Ectodermal cell (in vitro differentiated cells): ENCODE measurements around the gene C1orf198.

Experiments
- H3K27ac ChIP-seq: 2 replicates; pipeline ENCODE4 v1.7.0; 2013; ENCODE audit warnings: mild to moderate bottlenecking, low read depth, low read length; ENCODE audit not compliant: insufficient read depth, poor library complexity, severe bottlenecking
- H3K27me3 ChIP-seq: 2 replicates; pipeline ENCODE4 v1.7.0; 2013; ENCODE audit warnings: mild to moderate bottlenecking, low read length; ENCODE audit not compliant: insufficient read depth, control insufficient read depth, poor library complexity, severe bottlenecking
- H3K36me3 ChIP-seq: one replicate; pipeline ENCODE4 v1.7.0; 2013; ENCODE audit warnings: low read length; ENCODE audit not compliant: control insufficient read depth, insufficient read depth
- H3K4me1 ChIP-seq: one replicate; pipeline ENCODE4 v1.7.0; 2013; ENCODE audit warnings: low read length; ENCODE audit not compliant: control insufficient read depth, insufficient read depth
- H3K4me3 ChIP-seq: 2 replicates; pipeline ENCODE4 v1.7.0; 2013; ENCODE audit warnings: low read depth, low read length, control low read depth; ENCODE audit not compliant: insufficient read depth
- H3K9me3 ChIP-seq: 2 replicates; pipeline ENCODE4 v1.7.0; 2013; ENCODE audit warnings: mild to moderate bottlenecking, low read length, moderate library complexity; ENCODE audit not compliant: control insufficient read depth
- WGBS, 2 experiments: methylation state at CpG; one replicate each; pipeline ENCODE4 v1.1.7; 2013; ENCODE audit warnings: missing lambda C conversion rate in 2 of 2; 5-methylcytosine and 5-hydroxymethylcytosine counted together

C1orf198 gene

DNA sequence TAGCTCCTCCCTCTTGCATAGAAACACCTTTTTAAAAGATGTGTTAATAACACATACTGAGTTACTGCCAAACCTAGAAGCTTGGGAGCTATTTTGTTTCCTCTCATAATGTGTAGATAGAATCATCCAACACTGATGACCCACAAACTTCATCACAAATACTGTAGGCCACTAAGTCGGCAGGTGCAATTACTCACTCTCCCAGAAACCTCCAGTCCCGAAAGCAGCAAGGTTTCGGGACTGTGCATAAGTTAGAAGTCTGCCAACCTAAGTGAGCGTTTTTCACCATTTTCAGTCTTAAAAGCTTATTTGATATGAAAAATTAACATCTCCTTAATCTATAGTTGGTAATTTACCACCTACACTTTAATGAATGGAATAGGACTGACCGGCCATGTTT lies 32.0 kb downstream of the C1orf198 start:
- H3K36me3 ChIP-seq, result peaks cover 11% of the 10 kb centered on the region
- no peaks in the 10 kb centered on the region for H3K27me3 ChIP-seq
- WGBS, 2 experiments, result 94 to 96% methylated on average over 4 of the region's 5 CpGs
- H3K27ac ChIP-seq, result no peak overlapping the region
- H3K9me3 ChIP-seq, result no peaks in the 10 kb centered on the region
- H3K4me3 ChIP-seq, result no peak overlapping the region
- H3K4me1 ChIP-seq, result no peaks in the 10 kb centered on the region

DNA sequence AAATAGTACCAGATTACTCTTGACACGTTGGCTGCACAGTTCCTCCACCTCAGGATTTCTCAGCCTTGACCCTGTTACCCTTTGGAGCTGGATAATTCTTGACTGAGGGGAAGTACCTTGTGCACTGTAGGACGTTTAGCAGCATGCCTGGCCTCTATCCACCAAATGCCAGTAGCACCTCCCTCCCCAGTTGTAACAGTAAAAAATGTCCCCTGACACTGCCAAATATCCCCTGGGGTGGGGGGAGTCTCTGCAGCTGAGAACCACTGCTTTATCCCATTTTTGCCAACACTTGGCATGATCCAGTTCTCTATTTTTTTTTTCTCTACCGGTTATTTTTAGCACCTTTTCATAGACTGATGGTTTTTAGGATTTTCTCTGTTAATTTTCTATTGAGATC lies 34.0 kb downstream of the C1orf198 start:
- Histone ChIP-seq H3K36me3 (peaks cover 6% of the 10 kb centered on the region), H3K4me1 (no peaks in the 10 kb centered on the region), H3K4me3 (no peak overlapping the region), H3K9me3 (no peaks in the 10 kb centered on the region), H3K27ac (no peak overlapping the region), H3K27me3 (no peaks in the 10 kb centered on the region)
- WGBS, 2 experiments, result 86 to 89% methylated on average over 2 to 3 of the region's 3 CpGs

DNA sequence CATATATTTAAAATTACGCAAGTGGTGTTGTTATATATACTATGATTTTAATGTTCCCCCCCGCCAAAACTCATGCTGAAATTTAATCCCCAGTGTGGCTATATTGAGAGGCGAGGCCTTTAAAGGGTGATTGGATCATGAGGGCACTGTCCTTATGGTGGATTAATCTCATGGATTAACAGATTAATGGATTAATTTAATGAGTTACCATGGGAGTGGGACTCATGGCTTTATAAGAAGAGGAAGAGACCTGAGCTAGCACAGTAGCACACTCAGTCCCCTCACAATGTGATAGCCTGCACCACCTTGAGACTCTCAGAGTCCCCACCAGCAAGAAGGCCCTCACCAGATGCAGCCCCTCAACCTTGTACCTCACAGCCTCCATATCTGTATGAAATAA lies 34.8 kb downstream of the C1orf198 start:
- WGBS, 2 experiments, result 94 to 96% methylated on average over 1 to 2 of the region's 3 CpGs
- Histone ChIP-seq H3K27ac (no peak overlapping the region), H3K4me3 (no peak overlapping the region), H3K9me3 (no peaks in the 10 kb centered on the region), H3K4me1 (no peaks in the 10 kb centered on the region), H3K36me3 (peaks cover 2% of the 10 kb centered on the region), H3K27me3 (no peaks in the 10 kb centered on the region)

DNA sequence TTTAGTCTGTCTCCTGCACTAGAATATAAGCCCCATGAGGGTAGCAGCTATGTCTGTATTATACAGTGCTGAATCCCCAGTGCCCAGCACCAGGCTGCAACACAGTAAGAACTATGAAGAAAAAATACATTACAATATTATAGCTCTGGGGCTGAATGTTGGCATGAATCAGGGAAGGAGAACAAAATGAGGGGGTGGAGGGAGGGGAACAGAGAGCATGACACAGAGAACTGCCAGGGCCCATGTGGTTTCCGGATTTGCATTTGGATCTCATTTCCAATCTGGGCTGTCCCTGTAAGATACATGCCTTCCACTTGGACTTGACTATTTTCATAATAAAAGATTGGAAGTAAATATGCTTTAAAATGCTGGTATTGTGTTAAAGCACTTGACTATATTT lies 35.8 kb downstream of the C1orf198 start:
- Histone ChIP-seq H3K27ac (no peak overlapping the region), H3K27me3 (no peaks in the 10 kb centered on the region), H3K9me3 (no peaks in the 10 kb centered on the region), H3K36me3 (no peaks in the 10 kb centered on the region), H3K4me3 (no peak overlapping the region), H3K4me1 (peaks cover 3% of the 10 kb centered on the region)
- WGBS, 2 experiments, result 94 to 100% methylated on average over 1 of the region's 1 CpG

DNA sequence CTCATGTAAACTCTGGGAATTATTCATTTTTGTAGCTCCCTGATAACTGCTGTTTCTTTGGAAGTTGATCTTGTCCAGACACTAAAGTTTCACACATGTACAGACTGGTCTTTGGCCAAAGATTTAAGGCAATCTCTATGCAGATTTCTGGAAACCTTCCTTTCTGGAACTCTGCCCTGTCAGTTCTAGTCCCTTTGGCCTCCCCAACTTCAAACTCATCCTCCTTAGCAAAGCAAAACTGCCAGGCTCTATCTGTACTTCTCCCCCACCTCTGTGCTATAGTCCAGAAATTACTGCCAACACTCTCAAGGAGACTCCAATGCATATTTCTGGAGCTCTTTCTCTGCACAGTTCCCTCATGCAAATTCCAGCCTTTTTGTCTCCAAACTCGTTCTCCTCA lies 36.5 kb downstream of the C1orf198 start:
- Histone ChIP-seq H3K27me3 (no peaks in the 10 kb centered on the region), H3K27ac (no peak overlapping the region), H3K4me3 (no peak overlapping the region), H3K36me3 (no peaks in the 10 kb centered on the region), H3K9me3 (no peaks in the 10 kb centered on the region), H3K4me1 (peaks cover 3% of the 10 kb centered on the region)
- 87 to 88% methylated on average over 1 of the region's 1 CpG for WGBS, 2 experiments

DNA sequence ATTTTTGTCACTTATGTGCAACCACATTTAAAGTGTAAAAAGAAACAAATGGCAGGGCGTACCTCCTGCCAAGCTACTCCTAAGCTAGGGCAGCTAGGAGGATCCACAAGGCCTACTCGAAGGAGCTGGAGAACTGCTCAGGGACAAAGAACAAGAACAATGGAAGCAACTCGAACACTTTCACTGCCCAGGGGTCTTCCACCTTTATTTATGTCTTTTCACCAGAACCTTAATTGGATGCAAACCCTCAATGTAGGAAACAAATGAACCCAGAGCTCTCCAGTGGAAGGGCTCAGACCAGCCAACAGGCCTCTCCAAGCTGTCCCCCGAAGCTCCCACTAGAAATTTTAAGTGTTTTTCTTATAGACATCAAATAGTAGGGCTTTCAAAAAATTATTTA lies 39.9 kb downstream of the C1orf198 start:
- H3K9me3 ChIP-seq, result no peaks in the 10 kb centered on the region
- 68 to 73% methylated on average over 3 to 4 of the region's 4 CpGs for WGBS, 2 experiments
- no peak overlapping the region for H3K4me3 ChIP-seq
- H3K36me3 ChIP-seq, result no peaks in the 10 kb centered on the region
- H3K27ac ChIP-seq, result no peak overlapping the region
- peaks cover 3% of the 10 kb centered on the region for H3K4me1 ChIP-seq
- no peaks in the 10 kb centered on the region for H3K27me3 ChIP-seq

DNA sequence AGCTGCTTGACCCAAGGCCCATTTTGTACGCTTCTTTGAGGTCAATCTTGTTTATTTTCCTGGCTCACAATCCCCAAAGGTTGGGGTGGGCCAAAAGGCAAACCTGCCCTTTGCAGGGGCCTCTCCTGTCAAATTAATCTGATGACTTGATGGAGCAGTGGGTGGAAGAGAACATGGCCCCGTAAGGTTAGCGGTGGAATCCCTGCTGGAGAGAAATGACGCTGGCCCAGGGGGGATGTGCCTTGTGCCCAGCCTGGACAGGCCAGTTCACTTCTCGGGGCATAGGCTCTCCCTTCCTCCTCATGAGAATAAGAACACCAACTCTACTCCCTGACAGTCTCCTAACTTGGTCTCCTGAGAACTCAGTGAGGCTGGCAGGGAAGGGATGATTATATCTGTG lies 40.5 kb downstream of the C1orf198 start:
- no peak overlapping the region for H3K27ac ChIP-seq
- no peak overlapping the region for H3K4me3 ChIP-seq
- no peaks in the 10 kb centered on the region for H3K27me3 ChIP-seq
- 95 to 97% methylated on average over 5 of the region's 5 CpGs for WGBS, 2 experiments
- no peaks in the 10 kb centered on the region for H3K9me3 ChIP-seq
- H3K36me3 ChIP-seq, result no peaks in the 10 kb centered on the region
- peaks cover 3% of the 10 kb centered on the region for H3K4me1 ChIP-seq

DNA sequence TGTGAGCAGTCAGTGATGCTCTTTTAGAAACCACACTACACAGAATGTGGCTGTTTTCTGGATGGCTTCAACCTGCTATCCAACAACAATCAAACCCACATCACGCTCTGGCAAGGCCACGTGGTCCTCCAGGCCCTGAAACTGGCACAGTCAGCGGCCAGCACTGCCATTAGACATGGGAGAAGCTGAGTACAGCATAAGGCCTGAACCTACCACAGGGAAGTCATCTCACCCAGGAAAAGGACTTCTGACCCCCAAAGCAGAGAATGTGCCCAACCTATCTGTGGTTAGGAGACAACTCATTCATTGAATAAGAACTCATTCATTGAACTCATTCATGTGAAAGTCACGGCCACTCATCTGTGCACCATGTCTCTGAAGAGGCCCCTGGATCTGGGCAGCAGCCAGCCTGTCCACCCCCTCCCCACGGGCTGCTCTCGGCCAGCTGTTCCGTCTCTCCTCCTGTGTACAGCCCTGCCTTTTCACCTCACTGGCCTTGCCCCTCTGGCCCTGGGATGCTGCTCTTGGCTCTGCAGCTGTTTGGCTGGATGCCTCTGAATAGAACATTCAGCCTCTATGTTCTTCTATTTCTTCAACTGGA lies 41.1 kb downstream of the C1orf198 start:
- WGBS, 2 experiments, result 92 to 95% methylated on average over 7 of the region's 7 CpGs
- H3K27ac ChIP-seq, result no peak overlapping the region
- no peaks in the 10 kb centered on the region for H3K9me3 ChIP-seq
- peaks cover 3% of the 10 kb centered on the region for H3K4me1 ChIP-seq
- no peaks in the 10 kb centered on the region for H3K27me3 ChIP-seq
- no peak overlapping the region for H3K4me3 ChIP-seq
- no peaks in the 10 kb centered on the region for H3K36me3 ChIP-seq

DNA sequence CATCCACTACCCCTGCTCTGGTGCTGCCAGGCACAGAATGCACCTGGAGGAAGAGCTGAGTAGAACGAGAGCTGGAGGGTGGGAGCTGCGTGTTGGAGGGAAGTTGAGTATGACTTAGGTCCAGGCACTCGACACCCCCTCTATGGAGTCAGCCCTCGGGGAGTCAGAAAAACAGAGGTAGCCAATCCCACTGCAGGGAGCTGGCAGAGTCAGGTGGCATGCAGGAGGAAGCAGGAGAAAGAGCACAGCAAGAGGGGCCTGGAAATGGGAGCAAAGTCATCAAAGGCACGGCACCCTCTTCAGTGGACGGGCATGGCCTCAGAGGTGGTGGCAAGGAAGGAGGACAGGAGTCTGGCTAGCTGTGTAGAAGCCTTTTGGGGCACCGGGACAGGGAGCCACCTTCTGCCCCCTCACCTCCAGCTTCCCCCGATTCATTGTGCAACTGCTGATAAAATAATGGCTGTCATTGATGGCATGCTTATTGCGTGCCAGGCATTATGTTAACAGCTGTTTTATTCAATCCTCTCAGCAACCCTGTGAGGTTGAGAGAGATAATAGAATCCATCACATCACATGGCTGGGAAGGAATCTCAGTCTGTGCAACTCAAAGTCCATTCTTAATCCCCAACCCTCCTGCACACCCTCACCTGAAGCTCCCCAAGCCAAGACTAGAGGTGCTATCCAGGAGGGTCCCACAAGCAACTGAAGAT lies 42.0 kb downstream of the C1orf198 start:
- Histone ChIP-seq H3K4me3 (no peak overlapping the region), H3K4me1 (peaks cover 3% of the 10 kb centered on the region), H3K27me3 (no peaks in the 10 kb centered on the region), H3K9me3 (no peaks in the 10 kb centered on the region), H3K36me3 (no peaks in the 10 kb centered on the region), H3K27ac (no peak overlapping the region)
- WGBS, 2 experiments, result 94 to 96% methylated on average over 9 of the region's 9 CpGs

DNA sequence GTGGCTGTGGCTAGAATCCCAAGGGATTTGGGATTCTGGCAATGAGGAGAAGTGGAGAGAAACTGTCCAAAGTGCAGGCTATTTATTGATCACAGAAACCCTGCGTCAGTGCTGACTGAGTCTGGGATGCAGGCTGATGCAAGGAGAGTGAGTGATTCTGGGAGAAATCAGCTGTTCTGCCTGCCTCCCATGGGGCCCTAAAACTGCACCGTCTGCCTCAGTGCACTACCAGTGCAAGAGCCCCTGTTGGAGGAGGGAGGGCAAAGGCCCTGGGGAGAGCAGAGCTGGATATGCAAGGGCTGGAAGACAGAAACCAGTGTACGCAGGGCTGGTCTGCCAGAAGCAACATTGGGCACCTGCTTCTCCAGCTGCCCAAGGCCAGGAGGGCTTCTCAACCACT lies 42.6 kb downstream of the C1orf198 start:
- Histone ChIP-seq H3K9me3 (no peaks in the 10 kb centered on the region), H3K36me3 (no peaks in the 10 kb centered on the region), H3K27ac (no peak overlapping the region), H3K4me1 (peaks cover 3% of the 10 kb centered on the region), H3K27me3 (no peaks in the 10 kb centered on the region), H3K4me3 (no peak overlapping the region)
- WGBS, 2 experiments, result 86 to 88% methylated on average over 3 of the region's 3 CpGs
